Lung (tissue), 12 donors: ENCODE measurements around the gene MVB12B. TPM values are rescaled to one million over a fixed set of nuclear protein-coding genes. Genes with fewer than 3 reads are reported as not detected.

ENCODE experiments used
- ATAC-seq: fragments of 200-7000 bp; cut with Tn5 transposase; one replicate; pipeline ENCODE4 v1.9.1; 2020; ENCODE audit warnings: moderate number of reproducible peaks; ENCODE audit not compliant: insufficient read depth, low FRiP score
- DNase-seq, 3 donors: peaks; one replicate each; pipeline ENCODE4 v3.0.0-alpha.2; 2013 to 2017
- H3K27ac ChIP-seq, 2 donors: one replicate each; pipeline ENCODE4 v1.5.1; 2013; ENCODE audit warnings: mild to moderate bottlenecking in 2 of 2, moderate library complexity in 2 of 2, control low read depth in 1 of 2, inconsistent platforms in 1 of 2, low read depth in 1 of 2, low read length in 1 of 2
- H3K27me3 ChIP-seq, 3 donors: one replicate each; pipeline ENCODE4 v1.5.1; 2013; ENCODE audit warnings: low read length in 2 of 3; ENCODE audit not compliant: control insufficient read depth in 3 of 3, insufficient read depth in 3 of 3
- H3K36me3 ChIP-seq, 4 donors: one replicate each; pipeline ENCODE4 v1.5.1; 2013; ENCODE audit warnings: low read length in 4 of 4, mild to moderate bottlenecking in 1 of 4, moderate library complexity in 1 of 4; ENCODE audit not compliant: control insufficient read depth in 4 of 4, insufficient read depth in 4 of 4
- H3K4me1 ChIP-seq, 5 donors: one replicate each; pipeline ENCODE4 v1.5.1; 2013; ENCODE audit warnings: low read length in 5 of 5, mild to moderate bottlenecking in 2 of 5, moderate library complexity in 1 of 5; ENCODE audit not compliant: control insufficient read depth in 5 of 5, insufficient read depth in 5 of 5
- H3K4me3 ChIP-seq: one replicate; pipeline ENCODE4 v1.5.1; 2013; ENCODE audit warnings: mild to moderate bottlenecking, control low read depth, moderate library complexity
- H3K9ac ChIP-seq, 2 donors: one replicate each; pipeline ENCODE4 v1.5.1; 2013; ENCODE audit warnings: low read length in 2 of 2, control low read depth in 1 of 2; ENCODE audit not compliant: insufficient read depth in 1 of 2
- H3K9me3 ChIP-seq, 4 donors: one replicate each; pipeline ENCODE4 v1.5.1; 2013; ENCODE audit warnings: low read length in 3 of 4, mild to moderate bottlenecking in 1 of 4, moderate library complexity in 1 of 4; ENCODE audit not compliant: control insufficient read depth in 4 of 4, insufficient read depth in 3 of 4
- CTCF ChIP-seq: IDR thresholded peaks from 2 replicates; pipeline ENCODE4 v1.5.1; 2012; ENCODE audit warnings: mild to moderate bottlenecking; ENCODE audit errors: control extremely low read depth, extremely low read depth
- WGBS, 2 donors: extraction: QIAGEN DNeasy Blood & Tissue Kit; methylation state at CpG; one replicate each; pipeline ENCODE4 v1.1.7; 2013; 5-methylcytosine and 5-hydroxymethylcytosine counted together
- polyA plus RNA-seq, 2 donors: library from polyadenylated mRNA; stranded (reverse); fragments of 200-250 nt; gene quantifications; one replicate each; pipeline ENCODE4 v1.2.1, GENCODE V29; 2013
- total RNA-seq, 2 donors: library from RNA; depleted of rRNA in 1 of 2; stranded (reverse); fragments of >200 nt in 1 of 2; gene quantifications; one replicate each; pipeline ENCODE4 v1.2.1, GENCODE V29; 2014 to 2021
- donor health status: control.
- donor health status: control.
- donor health status: Bipolar disorder and iron deficiency.
- donor health status: healthy.
- donor health status: DM: yes; HTN: yes; CAD: no.

MVB12B gene
- total and polyA plus RNA-seq, 4 donors = 9.5 to 33.6 (median 16.5) TPM

- no peak for ATAC-seq
- Histone ChIP-seq H3K9ac (no peak overlapping the region), H3K4me1 (peaks cover 0 to 13% (median 0%) of the 10 kb centered on the region in 5 donors), H3K27me3 (no peaks in the 10 kb centered on the region), H3K27ac (no peak overlapping the region), H3K36me3 (no peaks in the 10 kb centered on the region), H3K4me3 (no peak overlapping the region), H3K9me3 (peaks cover 0 to 2% (median 0%) of the 10 kb centered on the region in 4 donors)
- no peak for DNase-seq
- no peak for TF ChIP-seq CTCF
- WGBS, 2 donors = 82 to 86% methylated on average over 5 of the region's 5 CpGs
Measured at GRCh38 chr9:126295082-126295477, 31.5 kb upstream of the MVB12B start.

- no peaks in the 10 kb centered on the region for H3K27me3 ChIP-seq
- no peak for TF ChIP-seq CTCF
- no peaks in the 10 kb centered on the region for H3K36me3 ChIP-seq
- no peak for DNase-seq
- 86 to 93% methylated on average over 1 of the region's 1 CpG for WGBS, 2 donors
- H3K27ac ChIP-seq = no peak overlapping the region
- no peak for ATAC-seq
- peaks cover 0 to 2% (median 0%) of the 10 kb centered on the region in 4 donors for H3K9me3 ChIP-seq
- H3K4me3 ChIP-seq = no peak overlapping the region
- peaks cover 0 to 13% (median 0%) of the 10 kb centered on the region in 5 donors for H3K4me1 ChIP-seq
- no peak overlapping the region for H3K9ac ChIP-seq
Measured at GRCh38 chr9:126295516-126295915, 31.1 kb upstream of the MVB12B start.

GRCh38 chr9:126295936-126296600 lies 30.6 kb upstream of the MVB12B start:
- H3K9ac ChIP-seq = no peak overlapping the region
- 85 to 90% methylated on average over 17 of the region's 17 CpGs for WGBS, 2 donors
- H3K9me3 ChIP-seq = peaks cover 0 to 2% (median 0%) of the 10 kb centered on the region in 4 donors
- H3K4me3 ChIP-seq = no peak overlapping the region
- no peak for TF ChIP-seq CTCF
- H3K36me3 ChIP-seq = no peaks in the 10 kb centered on the region
- DNase-seq (no peak), ATAC-seq (no peak)
- no peak overlapping the region for H3K27ac ChIP-seq
- peaks cover 0 to 13% (median 0%) of the 10 kb centered on the region in 5 donors for H3K4me1 ChIP-seq
- peaks cover 0 to under 1% (median 0%) of the 10 kb centered on the region in 3 donors for H3K27me3 ChIP-seq
